Dedifferentiated amniotic fluid mesenchymal stem cell (primary cell): ENCODE results near the gene GTSE1.
A peak's percentile ranks its signal among the peaks of the same experiment; 100 is the strongest.
"Not testable (repeated sequence)": the region's sequence is repeated elsewhere in the genome, so short reads cannot be mapped to it uniquely, and the experiment has no call there.

Source experiments
- DNase-seq: peaks from one replicate; pipeline ENCODE4 v3.0.0-alpha.2; 2016; ENCODE audit errors: extremely low spot score

GTSE1 gene, protein sequence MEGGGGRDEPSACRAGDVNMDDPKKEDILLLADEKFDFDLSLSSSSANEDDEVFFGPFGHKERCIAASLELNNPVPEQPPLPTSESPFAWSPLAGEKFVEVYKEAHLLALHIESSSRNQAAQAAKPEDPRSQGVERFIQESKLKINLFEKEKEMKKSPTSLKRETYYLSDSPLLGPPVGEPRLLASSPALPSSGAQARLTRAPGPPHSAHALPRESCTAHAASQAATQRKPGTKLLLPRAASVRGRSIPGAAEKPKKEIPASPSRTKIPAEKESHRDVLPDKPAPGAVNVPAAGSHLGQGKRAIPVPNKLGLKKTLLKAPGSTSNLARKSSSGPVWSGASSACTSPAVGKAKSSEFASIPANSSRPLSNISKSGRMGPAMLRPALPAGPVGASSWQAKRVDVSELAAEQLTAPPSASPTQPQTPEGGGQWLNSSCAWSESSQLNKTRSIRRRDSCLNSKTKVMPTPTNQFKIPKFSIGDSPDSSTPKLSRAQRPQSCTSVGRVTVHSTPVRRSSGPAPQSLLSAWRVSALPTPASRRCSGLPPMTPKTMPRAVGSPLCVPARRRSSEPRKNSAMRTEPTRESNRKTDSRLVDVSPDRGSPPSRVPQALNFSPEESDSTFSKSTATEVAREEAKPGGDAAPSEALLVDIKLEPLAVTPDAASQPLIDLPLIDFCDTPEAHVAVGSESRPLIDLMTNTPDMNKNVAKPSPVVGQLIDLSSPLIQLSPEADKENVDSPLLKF

DNA sequence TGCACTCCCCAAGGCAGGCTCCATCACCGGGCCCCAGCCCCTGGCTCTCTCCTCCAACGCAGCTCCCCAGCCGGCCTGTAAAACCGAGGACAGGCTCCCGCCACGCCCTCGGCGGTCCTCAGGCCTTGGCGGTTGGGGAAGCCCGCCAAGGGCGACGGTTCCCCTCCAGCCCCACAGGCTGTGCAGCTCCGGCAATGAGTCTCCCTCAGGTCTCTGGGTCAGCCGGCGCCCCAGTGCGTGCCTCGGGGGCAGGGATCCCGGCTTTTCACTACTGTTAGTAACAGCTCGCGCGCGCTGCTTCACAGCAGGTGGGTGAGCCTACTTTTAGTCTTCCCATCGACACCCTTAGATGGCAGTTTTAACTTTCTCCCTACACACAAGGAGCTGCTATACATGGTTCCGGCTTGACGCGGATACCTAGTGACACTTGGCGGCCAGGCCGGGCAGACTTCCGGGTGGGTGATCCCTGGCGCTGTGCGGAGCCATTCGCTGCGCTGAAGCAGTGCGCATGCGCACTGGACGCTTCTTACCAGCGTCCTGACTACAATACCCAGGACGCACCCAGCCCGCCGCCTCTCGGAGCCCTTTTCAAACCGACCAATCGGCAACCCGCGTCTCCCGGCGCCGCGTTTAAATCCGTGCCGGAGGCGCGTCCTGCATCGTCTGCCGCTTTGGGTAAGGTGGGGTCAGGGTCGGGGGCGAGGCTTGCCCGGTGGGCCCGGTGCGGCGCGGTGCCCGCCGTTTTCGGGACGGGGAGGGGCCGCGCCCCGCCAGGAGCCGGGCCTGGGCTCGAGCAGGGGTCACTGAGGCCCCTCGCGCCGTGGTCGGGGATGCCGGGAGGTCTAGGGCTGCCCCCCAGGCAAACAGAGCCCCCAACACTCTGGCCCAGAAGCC, at the start of gene GTSE1:
GTSE1 (plus strand) TSS at position 614 of the 894 bp plus-strand sequence. CDS start 531 bp downstream, outside the sequence.
- peak; percentile 94 for DNase-seq

DNA sequence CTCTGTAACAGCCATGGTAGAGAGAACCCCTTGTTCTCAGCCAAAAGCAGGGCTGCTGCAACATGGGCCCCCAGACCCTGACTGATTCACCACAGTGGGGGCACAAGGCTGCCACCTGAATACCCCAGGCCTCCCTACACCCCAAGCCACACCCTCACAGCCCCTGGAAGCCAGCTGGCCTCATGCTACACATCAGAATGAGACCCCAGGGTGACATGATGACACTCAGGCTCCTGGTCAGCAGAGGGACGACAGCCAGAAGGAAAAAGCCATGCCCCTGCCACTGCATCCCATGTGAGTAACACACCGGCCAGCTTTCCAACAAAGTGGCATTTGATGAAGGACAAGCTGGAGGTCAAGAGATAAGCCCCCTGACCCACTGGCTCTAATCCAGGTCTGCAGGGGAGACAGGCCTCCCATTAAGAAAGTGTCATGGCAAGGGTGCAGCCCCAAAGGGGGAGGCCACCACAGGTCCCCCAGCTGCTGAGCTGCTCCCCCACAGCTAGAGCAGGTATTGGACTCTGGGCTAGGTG, 49.2 kb upstream of the GTSE1 start:
- DNase-seq: no peak

DNA sequence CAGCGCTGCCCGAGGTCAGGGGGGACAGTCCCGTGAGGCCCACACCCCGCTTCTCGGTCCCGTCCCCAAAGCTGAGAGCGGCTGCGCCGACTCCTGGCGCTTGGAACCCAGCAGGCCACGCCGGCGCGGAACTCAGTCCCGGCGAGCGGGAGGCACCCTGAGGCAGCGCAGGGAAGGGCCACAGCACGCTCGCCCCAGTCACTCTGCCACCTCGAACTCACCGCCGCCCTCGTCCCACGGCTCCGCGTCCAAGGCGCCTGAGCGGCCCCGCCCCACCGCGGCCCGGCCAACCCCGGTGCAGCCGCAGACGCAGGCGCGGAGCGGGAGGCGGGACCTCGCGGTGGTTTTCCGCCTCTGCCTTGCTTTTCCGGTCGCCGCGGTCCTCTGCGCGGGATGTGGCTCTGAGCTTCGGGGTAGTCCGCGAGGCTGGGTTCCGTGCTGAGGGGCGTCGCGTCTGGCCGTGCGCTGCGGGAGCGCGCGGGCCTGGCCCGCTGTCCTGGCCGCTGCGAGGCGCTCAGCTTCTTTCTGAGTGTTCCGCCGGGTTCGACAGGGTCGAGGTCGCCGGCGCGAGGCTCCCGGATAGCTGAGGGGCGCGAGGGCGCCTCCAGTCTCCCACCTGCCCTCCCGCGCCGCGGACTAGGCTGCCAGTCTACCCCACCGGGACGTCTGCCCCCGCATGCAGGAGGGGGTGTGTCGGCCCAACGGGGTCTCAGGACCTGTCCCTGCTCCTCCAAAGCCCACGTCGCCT, 46.5 kb upstream of the GTSE1 start, which contains the start of gene CDPF1:
CDPF1 (minus strand) TSS at position 259 of the 748 bp plus-strand sequence. CDS start 2,009 bp downstream, outside the sequence.
- DNase-seq: peak; percentile 73

DNA sequence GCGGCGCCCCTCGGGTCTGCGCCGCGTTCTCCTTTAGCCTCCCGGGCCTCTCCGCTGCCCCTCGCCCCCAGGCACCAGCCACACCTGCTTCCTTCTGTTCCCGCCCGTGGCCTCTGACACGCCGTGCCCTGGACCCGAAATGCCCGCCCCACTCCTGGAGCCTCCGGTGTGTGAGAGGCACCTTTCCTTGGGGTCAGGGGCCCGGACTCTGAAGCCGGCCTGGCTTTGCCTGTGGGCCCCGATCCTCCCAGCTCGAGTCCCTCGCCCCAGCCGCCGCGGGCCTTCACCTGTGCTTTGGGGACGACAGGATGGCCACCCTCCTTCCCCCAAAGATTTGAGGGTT, 45.9 kb upstream of the GTSE1 start:
- no peak for DNase-seq

DNA sequence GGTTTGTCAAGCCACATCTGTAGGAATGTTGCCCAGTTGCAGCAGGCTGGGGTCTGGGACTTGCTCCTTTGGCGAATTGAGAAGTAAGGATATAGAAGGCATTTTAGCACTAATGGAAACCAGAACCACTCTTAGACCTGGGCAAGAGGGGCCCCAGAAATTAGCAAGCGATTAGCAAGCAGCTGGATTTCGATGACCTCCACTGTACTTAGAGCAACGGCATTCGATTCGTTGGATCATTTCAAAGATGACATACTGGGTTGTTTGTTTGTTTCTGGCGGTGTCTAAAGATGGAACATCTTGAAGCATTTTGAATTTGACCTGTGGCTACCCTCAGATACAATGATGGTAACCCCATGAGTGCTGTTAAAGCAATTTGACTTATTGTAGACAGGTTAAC, 45.4 kb upstream of the GTSE1 start:
- DNase-seq: no peak

DNA sequence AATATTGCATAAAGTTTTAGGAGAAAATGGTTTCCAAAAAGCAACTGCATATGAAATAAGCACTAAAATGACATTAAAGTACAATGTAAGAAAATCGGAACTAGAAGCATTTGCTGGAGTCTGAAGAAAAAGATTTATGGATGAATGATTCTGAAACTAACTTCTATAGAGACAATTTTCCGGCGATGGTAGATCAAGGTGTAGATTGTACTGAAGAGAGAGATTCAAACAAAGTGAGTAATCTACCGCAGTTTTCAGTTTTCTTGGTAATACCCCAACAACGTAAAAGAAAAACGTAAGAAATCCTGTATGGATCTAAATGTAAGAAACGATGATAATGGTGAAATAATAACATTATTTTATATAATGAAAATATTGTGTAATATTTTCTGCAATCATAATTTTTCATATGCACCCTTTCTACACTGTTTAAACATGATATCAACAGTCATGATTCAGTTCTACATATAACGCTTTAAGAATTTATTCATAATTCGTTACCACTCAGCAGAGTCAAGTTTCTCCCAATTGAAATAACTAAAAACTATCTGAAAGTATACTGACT, 44.8 kb upstream of the GTSE1 start:
- no peak for DNase-seq

DNA sequence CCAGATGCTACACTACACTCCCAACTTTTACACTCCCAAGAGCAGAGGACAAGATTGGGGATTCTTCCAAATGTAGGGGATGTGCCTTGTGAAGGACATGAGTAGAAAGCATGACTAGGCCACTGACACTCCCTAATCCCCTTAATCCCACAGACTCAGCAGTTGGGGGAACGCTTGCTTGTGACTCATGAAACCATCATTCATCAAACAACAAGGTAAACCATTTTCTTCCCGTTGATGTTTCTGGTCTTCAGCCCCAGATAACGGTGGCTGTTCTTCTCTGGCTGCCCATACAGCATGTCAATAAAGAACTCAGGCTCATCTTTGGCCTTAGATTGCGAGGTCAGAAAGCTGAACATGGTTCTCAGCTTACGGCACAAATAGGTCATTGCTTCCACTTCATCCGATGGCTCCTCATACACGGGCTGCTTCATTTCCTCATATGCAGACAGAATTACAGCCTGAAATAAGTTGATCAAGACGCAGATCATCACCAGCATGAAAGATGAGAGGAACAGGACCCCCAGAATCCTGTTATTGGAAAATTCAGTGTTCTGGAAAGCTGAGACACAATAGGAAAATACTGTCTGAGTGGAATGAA, 40.2 kb upstream of the GTSE1 start:
- DNase-seq: no peak

DNA sequence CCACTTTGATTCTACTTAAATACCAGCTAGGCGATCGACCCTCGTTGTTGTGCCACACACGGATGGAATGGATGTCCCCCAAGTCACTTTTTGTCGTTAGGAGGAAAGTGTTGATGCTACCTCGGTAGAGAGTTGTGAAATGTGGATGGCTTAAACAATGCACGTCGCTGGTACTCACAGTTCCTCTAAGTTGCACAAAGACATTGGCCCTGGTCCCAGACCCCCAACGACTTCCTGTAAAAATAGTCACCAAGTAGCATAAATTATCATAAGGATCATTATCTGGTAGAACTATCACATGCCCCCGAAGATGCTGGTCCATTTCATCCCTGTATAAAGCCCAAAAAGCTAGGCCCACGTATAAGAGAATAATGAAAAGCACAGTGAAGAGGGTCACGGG, 37.3 kb upstream of the GTSE1 start:
- no peak for DNase-seq

DNA sequence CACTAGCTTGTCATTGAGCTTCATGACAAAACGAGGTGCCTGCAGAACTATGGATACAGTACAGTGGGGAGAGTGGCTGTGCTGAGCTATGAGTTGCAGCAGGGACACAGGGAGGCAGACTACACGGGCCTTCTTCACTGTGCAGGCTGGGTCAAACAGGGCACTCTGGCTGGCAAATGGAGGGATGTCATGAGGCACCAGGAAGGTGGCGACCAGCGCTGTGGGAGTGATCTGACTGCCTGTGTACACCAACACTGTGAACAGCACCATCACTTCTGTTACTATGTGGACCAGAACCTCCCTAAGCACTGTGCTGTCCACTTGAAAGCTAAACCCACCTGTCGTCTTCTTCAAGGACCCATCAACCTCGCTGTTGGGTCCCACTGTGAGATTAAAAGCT, 36.6 kb upstream of the GTSE1 start:
- no peak for DNase-seq

DNA sequence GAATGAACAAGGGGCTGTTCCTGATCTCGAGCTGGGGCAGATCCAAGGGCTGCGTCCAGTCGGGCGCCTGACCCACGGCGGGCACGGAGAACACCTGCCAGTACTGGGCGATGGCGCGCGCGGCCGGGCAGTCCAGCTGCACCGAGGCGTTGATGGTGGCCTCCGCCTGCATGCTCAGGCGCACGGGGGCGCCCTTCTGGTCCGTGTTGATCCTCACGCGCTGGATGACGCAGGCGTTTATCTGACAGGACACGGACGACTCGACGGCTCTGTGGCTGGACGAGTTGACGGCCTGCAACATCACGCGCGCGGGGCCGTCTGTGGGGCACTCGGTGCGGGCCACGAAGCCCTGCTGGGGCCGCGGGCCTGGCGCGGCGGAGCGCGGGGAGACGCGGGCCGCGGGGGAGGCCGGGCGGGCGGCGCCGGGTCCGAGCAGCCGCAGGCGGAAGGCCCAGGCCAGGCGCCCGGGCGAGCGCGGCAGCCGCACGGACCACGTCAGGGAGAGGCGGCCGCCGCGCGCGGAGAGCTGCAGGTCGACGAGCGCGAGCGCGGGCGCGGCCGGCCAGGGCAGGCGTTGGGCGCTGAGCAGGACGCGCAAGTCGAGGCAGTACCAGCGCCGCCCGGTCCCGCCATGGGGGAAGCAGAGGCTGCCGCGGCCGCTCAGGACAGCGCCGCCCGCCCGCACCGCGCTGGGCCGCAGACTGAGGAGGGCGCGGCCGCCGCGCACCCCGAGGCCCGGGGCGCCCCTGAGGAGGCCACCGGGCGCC, 34.0 kb upstream of the GTSE1 start:
- DNase-seq: no peak

DNA sequence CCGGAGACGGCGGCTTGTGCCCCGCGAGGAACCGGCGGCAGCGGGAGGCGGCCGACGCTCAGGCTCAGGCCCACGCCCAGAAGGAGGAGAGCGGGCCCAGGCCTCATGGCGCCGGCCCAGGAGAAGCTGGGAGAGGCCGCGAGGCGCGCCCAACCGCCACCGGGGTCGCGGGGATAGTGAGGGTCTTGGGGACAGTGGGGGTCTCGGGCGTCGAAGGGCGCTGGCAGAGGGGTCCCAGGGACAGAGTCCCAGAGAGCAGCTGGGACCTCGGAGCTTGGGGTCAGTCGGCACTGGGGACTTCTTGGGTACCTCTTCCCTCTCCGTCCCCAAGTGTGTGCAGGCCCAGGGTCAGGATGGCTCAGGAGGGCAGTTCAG, 33.5 kb upstream of the GTSE1 start, which contains the start of gene PKDREJ:
PKDREJ (minus strand) TSS at position 128 of the 375 bp plus-strand sequence; CDS start at position 107, 21 bp downstream.
- no peak for DNase-seq

DNA sequence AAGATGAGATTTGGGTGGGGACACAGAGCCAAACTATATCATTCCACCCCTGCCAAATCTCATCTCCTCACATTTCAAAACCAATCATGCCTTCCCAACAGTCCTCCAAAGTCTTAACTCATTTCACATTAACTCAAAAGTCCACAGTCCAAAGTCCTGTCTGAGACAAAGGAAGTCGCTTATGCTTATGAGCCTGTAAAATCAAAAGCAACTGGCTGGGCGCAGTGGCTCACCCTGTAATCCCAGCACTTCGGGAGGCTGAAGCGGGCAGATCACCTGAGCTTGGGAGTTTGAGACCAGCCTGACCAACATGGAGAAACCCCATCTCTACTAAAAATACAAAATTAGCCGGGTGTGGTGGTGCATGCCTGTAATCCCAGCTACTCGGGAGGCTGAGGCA, 32.1 kb upstream of the GTSE1 start:
- not testable (repeated sequence) for DNase-seq

DNA sequence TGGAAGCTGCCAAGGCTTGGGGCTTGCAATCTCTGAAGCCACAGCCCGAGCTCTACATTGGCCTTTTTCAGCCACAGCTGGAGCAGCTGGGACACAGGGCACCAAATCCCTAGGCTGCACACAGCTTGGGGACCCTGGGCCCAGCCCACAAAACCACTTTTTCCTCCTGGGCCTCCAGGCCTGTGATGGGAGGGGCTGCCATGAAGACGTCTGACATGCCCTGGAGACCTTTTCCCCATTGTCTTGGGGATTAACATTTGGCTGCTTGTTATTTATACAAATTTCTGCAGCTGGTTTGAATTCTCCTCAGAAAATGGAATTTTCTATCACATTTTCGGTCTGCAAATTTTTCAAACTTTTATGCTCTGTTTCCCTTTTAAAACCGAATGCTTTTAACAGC, 31.0 kb upstream of the GTSE1 start:
- not testable (repeated sequence) for DNase-seq

DNA sequence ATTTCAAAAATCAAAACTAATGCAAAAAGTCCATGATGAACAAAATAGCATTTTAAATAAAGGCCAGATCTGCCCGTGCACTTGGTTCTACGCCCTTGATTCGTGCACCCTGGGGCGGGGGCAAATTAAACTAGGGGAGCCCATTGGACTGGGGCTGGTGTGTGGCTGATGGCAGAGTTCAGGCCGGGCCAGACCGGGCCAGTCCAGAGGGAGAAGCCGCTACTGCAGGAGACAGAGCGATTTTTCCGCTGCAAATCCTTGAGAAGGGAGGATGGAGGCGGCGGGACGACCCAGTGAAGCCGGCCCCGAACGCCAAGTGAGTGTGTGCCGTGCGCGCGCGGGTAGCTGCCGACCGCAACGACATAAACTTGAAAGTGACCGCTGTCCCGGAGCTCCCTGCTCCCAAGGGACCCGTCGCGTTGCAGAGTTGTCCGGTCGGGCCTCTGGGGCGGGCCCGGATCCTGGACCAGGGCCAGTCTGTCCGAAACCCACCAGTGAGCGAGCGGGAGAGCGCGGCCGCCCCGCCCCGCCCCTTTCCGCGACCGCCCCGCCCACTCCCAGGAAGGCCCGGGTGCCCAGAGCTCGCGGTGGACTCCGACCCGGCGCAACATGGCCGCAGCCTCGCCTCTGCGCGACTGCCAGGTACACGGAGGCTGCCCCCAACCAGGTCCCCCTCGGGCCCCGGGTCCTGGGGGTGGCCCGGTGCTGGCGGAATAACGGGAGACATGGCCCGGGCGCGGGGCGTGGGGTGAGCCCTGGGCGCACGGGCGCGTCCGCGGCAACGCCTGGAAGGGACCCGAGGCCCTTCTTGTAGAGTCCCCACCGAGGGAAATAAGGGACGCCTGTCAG, 29.0 kb upstream of the GTSE1 start, which contains the start of gene TTC38:
TTC38 (plus strand) TSS at position 578 of the 849 bp plus-strand sequence; CDS start at position 610, 32 bp downstream.
- peak; percentile 61 for DNase-seq

DNA sequence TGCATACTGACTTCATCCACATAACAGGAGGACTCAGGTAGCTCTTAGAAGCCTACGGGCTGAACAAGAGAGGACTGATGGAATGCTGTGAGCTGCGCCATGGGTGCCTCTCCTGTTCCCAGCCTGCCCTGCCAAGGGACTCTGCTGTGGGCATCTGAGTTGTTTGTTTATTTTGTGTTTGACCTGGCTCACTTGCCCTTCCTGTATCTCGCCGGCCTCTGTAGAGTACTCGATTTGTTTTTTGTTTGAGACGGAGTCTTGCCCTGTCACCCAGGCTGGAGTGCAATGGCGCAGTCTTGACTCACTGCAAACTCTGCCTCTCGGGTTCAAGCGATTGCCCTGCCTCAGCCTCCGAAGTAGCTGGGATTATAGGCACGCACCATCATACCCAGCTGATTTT, 27.1 kb upstream of the GTSE1 start:
- no peak for DNase-seq

DNA sequence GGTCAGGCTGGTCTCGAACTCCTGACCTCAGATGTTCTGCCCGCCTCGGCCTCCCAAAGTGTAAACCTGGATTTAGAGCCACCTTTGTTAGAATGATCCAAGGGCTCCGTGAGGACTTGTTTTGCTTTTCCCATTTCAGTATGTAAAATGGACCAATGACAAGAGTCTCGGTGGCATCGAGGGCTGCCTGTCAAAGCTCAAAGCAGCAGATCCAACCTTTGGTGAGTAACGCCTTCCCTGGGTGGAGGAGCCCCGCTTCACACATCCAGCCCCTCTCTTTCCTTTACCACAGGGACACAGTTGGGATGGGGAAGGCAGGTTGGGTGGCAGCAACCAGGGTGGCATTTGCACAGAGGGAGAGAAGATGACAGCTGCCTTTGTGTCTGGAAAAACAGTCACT, 24.5 kb upstream of the GTSE1 start:
- no peak for DNase-seq

DNA sequence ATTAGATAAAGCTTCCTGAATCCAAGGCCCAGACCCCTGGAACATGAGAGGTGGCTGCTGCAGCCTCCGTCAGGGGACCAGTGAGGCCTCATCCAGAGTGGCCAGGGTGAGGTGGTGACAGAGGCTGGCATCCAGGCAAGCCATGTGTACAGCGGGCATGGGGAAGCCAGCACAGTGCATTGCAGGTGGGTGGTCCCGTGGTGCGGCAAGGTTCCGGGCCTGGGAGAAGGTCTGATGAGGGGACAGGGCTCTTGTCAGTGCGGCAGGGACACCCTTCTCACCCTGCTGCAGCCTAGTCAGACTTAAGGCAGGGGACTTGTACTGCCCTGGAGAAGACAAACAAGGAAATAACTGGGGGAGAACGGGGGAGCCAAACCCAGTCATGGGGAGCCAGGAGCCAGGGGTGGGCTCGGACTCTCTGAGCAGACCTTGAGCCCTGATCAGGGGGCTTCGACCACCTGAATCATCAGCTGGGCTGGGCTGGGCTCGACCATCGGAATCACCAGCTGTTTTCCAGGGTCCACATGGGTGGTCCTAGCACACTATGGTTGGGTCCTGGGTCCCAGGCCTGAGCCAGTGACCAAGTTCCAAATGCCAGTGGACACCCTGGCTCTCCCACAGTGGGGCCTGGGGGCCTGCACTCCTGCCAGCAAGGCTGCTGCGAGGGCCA, 23.8 kb upstream of the GTSE1 start:
- no peak for DNase-seq
